SU-DHL-6 (cell line): ENCODE measurements around the gene PRICKLE2.

ENCODE experiments used
- H2AFZ ChIP-seq: fragments of 200-600 bp; sonication (generic); 2 replicates; pipeline ENCODE4 v1.6.1; 2014; ENCODE audit warnings: low read depth, mild to moderate bottlenecking, moderate library complexity, mixed read lengths, antibody characterized with exemption, low read length; ENCODE audit not compliant: severe bottlenecking
- H3F3A ChIP-seq: fragments of 200-600 bp; shearing (Covaris generic); 2 replicates; pipeline ENCODE4 v1.6.0; 2016; ENCODE audit warnings: antibody characterized with exemption, mild to moderate bottlenecking; ENCODE audit not compliant: insufficient read depth
- H3K27ac ChIP-seq: fragments of 200-600 bp; sonication (generic); 2 replicates; pipeline ENCODE4 v1.5.1; 2016; ENCODE audit warnings: low read depth, mild to moderate bottlenecking, low read length, moderate library complexity, mixed read lengths
- H3K27me3 ChIP-seq: fragments of 200-600 bp; sonication (generic), shearing (Covaris generic); 2 replicates; pipeline ENCODE4 v1.6.0; 2014; ENCODE audit warnings: mild to moderate bottlenecking, low read length
- H3K36me3 ChIP-seq: fragments of 200-600 bp; sonication (generic); 2 replicates; pipeline ENCODE4 v1.6.1; 2014; ENCODE audit warnings: mild to moderate bottlenecking, low read length, mixed read lengths
- H3K4me2 ChIP-seq: fragments of 300-600, 200-600 bp; shearing (Covaris generic), sonication (generic); 2 replicates; pipeline ENCODE4 v1.6.0; 2014; ENCODE audit warnings: low read length, low read depth, mild to moderate bottlenecking; ENCODE audit not compliant: poor library complexity, severe bottlenecking
- H3K4me3 ChIP-seq: fragments of 200-600 bp; sonication (generic); 2 replicates; pipeline ENCODE4 v1.5.1; 2014; ENCODE audit warnings: antibody characterized with exemption, low read length, mild to moderate bottlenecking, mixed read lengths; ENCODE audit not compliant: insufficient read depth, poor library complexity, severe bottlenecking
- H3K79me2 ChIP-seq: fragments of 200-600 bp; sonication (generic); 2 replicates; pipeline ENCODE4 v1.6.1; 2014; ENCODE audit warnings: mild to moderate bottlenecking, low read length, moderate library complexity; ENCODE audit not compliant: insufficient read depth
- H3K9ac ChIP-seq: fragments of 200-600 bp; sonication (generic); 2 replicates; pipeline ENCODE4 v1.7.0; 2014; ENCODE audit warnings: mild to moderate bottlenecking, low read length
- H3K9me2 ChIP-seq: fragments of 200-600 bp; sonication (generic); replicated peaks from 2 replicates; pipeline ENCODE4 v1.6.1; 2014; ENCODE audit warnings: low read length; ENCODE audit not compliant: insufficient read depth
- H3K9me3 ChIP-seq: fragments of 200-600 bp; sonication (generic); 2 replicates; pipeline ENCODE4 v1.6.1; 2014; ENCODE audit warnings: low read length, mixed read lengths; ENCODE audit not compliant: insufficient read depth
- H4K20me1 ChIP-seq: fragments of 200-600 bp; sonication (generic); 2 replicates; pipeline ENCODE4 v1.6.1; 2014; ENCODE audit warnings: low read depth, mild to moderate bottlenecking, antibody characterized with exemption, low read length, moderate library complexity, mixed read lengths
- EZH2phosphoT487 ChIP-seq: fragments of 200-600 bp; sonication (generic), shearing (Covaris generic); conservative IDR thresholded peaks from 2 replicates; pipeline ENCODE4 v1.6.1; 2018; ENCODE audit warnings: mild to moderate bottlenecking, antibody characterized with exemption, low read length, moderate library complexity, mixed read lengths
- TF ChIP-seq, protein P1 (sequence below): fragments of 200-600 bp; sonication (generic); IDR thresholded peaks from one replicate; pipeline ENCODE4 v1.5.1; 2017; ENCODE audit warnings: antibody characterized with exemption, mild to moderate bottlenecking, low read length, moderate library complexity; ENCODE audit not compliant: insufficient read depth, poor library complexity, severe bottlenecking

PRICKLE2 gene

DNA sequence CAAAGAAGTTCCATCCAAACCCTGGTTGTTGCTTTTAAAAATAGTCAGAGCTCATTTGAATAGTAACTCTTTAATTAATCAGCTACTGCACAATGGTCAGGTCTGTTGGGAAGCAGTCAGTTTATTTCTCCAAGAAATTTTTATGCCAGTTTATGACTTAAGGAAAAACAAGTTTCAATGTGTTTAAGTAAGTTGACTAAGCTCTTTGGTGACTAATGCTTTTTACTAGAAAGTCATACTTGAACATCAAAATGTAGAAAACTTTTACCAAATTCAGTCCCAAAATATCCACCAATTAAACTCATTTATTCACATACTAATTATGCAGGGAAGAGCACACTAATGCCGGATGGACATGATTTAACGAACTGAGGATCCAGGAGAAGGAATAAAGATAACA, 22.1 kb downstream of the PRICKLE2 start:
- Histone ChIP-seq H3K9ac (no peak overlapping the region), H2AFZ (no peak overlapping the region), H3K9me2 (no peaks in the 10 kb centered on the region), H3K36me3 (no peaks in the 10 kb centered on the region), H3F3A (no peaks in the 10 kb centered on the region), H3K4me3 (no peak overlapping the region), H3K27me3 (no peaks in the 10 kb centered on the region), H3K9me3 (no peaks in the 10 kb centered on the region), H3K27ac (no peak overlapping the region), H3K4me2 (no peak overlapping the region), H4K20me1 (no peaks in the 10 kb centered on the region), H3K79me2 (no peaks in the 10 kb centered on the region)
- TF ChIP-seq EZH2phosphoT487: no peak
- TF ChIP-seq, protein P1, sequence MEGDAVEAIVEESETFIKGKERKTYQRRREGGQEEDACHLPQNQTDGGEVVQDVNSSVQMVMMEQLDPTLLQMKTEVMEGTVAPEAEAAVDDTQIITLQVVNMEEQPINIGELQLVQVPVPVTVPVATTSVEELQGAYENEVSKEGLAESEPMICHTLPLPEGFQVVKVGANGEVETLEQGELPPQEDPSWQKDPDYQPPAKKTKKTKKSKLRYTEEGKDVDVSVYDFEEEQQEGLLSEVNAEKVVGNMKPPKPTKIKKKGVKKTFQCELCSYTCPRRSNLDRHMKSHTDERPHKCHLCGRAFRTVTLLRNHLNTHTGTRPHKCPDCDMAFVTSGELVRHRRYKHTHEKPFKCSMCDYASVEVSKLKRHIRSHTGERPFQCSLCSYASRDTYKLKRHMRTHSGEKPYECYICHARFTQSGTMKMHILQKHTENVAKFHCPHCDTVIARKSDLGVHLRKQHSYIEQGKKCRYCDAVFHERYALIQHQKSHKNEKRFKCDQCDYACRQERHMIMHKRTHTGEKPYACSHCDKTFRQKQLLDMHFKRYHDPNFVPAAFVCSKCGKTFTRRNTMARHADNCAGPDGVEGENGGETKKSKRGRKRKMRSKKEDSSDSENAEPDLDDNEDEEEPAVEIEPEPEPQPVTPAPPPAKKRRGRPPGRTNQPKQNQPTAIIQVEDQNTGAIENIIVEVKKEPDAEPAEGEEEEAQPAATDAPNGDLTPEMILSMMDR: no peak

DNA sequence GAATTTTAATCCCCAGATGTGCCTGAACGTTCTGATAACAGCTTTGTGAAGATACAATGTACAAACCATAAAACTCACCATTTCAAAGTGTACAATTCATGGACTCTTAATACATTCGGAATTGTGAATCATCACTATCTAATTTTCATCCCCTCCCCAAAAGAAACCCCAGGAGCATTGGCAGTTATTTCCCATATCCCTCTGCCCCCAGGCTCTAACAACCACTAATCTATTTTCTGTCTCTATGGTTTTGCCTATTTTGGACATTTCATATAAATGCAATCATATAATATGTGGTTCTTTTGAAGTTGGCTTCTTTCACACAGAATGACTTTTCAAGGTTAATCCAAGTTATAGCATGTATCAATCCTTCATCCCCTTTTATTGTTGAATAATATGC, 25.3 kb downstream of the PRICKLE2 start:
- no peak overlapping the region for H3K27ac ChIP-seq
- no peak overlapping the region for H3K4me3 ChIP-seq
- no peaks in the 10 kb centered on the region for H3K36me3 ChIP-seq
- no peaks in the 10 kb centered on the region for H3K9me2 ChIP-seq
- TF ChIP-seq EZH2phosphoT487: no peak
- TF ChIP-seq, protein P1: no peak
- no peak overlapping the region for H3K9ac ChIP-seq
- no peak overlapping the region for H2AFZ ChIP-seq
- no peaks in the 10 kb centered on the region for H4K20me1 ChIP-seq
- no peak overlapping the region for H3K4me2 ChIP-seq
- no peaks in the 10 kb centered on the region for H3K27me3 ChIP-seq
- no peaks in the 10 kb centered on the region for H3K9me3 ChIP-seq
- H3F3A ChIP-seq: no peaks in the 10 kb centered on the region
- no peaks in the 10 kb centered on the region for H3K79me2 ChIP-seq

DNA sequence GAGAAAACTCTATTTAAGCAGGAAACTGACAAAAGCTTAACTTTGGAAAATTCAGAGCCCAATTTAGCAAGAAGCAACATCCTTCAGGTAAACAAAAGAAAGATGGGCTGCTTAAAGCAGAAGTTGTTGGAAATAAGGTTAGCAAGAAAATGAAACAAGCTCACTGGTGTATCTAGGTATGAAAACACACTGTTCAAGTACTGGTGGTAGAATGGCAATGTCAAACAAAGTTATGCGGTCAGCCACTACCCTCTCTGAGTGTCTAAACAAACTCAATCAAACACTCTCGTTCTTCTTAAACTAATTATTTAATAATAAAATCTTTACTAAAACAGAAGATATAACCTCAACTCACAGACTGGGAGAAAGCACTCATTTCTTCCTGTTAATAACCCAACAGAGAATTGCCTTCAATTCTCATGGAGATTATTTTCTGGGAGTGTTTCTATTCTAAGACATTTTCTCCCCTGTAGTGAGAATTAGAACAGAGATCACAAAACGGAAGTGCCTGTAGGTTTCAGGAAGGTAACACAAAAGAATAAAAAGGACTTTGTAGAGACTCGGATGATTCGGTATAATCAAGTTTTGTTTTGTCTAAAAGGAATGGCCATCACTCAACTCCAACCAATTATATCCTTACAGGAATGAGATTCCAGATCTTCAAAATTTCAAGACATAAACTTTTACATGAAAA, 28.9 kb downstream of the PRICKLE2 start:
- H3K9me2 ChIP-seq: no peaks in the 10 kb centered on the region
- no peaks in the 10 kb centered on the region for H3K79me2 ChIP-seq
- no peaks in the 10 kb centered on the region for H3F3A ChIP-seq
- no peak for TF ChIP-seq EZH2phosphoT487
- TF ChIP-seq, protein P1: no peak
- H3K27ac ChIP-seq: no peak overlapping the region
- no peak overlapping the region for H3K4me3 ChIP-seq
- H3K27me3 ChIP-seq: no peaks in the 10 kb centered on the region
- H3K9ac ChIP-seq: no peak overlapping the region
- H2AFZ ChIP-seq: no peak overlapping the region
- no peaks in the 10 kb centered on the region for H4K20me1 ChIP-seq
- H3K36me3 ChIP-seq: no peaks in the 10 kb centered on the region
- no peaks in the 10 kb centered on the region for H3K9me3 ChIP-seq
- no peak overlapping the region for H3K4me2 ChIP-seq
